AG09319 (cell line): ENCODE results near the gene ASPRV1.
A peak's percentile ranks its signal among the peaks of the same experiment; 100 is the strongest.

Source experiments
- DNase-seq: peaks from one replicate; pipeline ENCODE4 v3.0.0-alpha.2; 2010; ENCODE audit warnings: low read depth; ENCODE audit errors: extremely low read depth
- TF ChIP-seq, protein P1 (sequence below): IDR thresholded peaks from 2 replicates; pipeline ENCODE4 v1.5.1; 2011; ENCODE audit warnings: low read depth, mild to moderate bottlenecking, inconsistent platforms, low read length, moderate library complexity

Gene ASPRV1

DNA sequence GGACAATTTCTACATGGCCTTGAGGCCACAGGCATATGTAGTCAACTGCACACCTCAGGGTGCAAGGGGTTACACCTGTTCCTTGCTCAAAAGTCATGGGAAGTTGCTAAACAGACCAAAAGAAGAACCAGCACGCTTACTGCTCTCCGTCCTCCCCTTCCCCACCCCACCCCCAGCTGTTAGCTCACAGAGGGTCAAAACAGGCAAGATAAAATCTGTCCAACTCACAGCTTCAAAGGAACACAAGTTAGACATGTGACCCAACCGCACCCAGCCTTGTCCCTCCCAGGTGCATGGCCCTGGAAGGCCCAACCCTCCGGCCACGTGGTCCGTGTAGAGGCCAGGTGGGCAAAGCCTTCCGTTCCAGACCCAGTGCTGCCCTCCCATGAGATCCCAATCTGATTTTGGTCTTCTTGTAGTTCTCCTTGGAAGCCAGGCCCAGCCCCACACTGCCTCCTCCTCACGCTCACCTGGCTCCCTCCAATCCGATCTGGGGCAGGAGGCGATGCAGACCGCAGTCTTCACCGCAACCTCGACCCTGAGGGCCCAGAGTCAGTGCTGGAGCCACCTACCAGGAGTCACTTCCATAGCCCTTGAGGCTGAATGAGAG is 14.5 kb upstream of the ASPRV1 start:
- DNase-seq, result no peak
- TF ChIP-seq, protein P1, sequence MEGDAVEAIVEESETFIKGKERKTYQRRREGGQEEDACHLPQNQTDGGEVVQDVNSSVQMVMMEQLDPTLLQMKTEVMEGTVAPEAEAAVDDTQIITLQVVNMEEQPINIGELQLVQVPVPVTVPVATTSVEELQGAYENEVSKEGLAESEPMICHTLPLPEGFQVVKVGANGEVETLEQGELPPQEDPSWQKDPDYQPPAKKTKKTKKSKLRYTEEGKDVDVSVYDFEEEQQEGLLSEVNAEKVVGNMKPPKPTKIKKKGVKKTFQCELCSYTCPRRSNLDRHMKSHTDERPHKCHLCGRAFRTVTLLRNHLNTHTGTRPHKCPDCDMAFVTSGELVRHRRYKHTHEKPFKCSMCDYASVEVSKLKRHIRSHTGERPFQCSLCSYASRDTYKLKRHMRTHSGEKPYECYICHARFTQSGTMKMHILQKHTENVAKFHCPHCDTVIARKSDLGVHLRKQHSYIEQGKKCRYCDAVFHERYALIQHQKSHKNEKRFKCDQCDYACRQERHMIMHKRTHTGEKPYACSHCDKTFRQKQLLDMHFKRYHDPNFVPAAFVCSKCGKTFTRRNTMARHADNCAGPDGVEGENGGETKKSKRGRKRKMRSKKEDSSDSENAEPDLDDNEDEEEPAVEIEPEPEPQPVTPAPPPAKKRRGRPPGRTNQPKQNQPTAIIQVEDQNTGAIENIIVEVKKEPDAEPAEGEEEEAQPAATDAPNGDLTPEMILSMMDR, result no peak

DNA sequence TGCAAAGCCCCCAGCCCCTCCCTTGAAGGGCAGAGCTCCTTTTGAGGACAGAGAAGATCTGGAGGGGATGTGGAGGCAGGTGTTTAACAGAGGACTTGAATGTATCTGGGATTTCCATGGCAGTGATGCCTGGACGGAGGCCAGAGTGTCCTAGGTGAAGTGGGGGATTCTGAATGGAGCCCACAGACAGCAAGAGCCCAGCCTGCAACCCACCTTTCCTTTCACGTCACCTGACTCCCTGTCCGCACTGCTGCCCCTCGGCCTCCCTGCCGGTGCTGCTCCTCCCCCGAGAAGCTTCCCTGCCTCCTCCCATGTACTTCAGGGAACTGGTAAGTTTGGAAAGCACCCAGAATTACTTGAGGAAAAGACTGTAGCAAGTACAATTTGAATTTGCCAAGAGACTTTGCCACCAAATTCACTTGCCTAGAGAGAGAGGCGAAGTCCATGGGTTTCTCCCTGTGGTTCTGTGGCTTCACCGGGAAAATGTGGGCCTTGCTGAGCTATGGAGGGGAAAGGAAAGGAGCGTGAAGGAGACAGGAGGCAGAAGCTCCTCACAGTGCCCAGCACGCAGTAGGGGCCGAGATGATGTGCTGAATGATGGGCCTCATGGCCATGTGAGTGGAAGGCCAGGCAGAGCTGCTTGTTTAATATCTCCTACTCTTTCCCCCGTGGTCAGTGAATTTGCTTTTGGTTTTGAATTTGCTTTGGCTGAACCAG is 13.9 kb upstream of the ASPRV1 start:
- TF ChIP-seq, protein P1, result no peak
- DNase-seq, result no peak

DNA sequence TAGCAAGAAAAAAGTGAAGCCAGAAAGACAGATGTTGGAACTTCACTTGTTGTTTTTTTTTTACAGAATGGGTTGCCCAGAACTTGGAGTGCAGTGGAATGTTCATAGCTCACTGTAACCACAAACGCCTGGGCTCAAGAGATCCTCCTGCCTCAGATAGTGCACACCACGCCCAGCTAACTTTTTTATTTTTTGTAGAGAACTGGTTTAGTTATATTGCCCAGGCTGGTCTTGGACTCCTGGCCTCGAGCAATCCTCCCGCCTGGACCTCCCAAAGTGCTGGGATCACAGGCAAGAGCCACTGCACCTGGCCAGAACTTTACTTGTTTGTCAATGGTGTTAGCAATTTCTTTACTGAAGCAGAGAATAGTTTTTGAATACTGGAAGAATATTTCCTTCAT is 11.9 kb upstream of the ASPRV1 start:
- TF ChIP-seq, protein P1, result no peak
- DNase-seq, result peak; percentile 38

DNA sequence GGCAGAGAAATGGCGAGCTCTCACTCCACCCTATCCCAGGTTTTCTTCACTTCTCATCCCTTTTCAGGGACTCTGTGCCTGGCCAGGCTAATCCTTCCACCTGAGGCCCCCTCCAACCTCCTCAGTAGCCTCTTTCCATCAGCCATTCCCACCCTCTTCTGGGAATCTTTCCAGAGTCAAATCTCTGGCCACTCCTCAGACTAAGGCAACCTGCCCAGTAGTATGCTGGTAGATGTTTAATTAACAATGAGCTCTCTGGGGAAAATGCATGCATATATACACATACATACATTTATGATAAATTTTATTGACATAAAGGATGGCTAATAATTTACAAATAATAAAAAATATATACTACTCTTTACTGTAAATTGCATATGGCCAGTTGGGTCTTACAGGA is 11.4 kb upstream of the ASPRV1 start:
- no peak for DNase-seq
- TF ChIP-seq, protein P1, result no peak

DNA sequence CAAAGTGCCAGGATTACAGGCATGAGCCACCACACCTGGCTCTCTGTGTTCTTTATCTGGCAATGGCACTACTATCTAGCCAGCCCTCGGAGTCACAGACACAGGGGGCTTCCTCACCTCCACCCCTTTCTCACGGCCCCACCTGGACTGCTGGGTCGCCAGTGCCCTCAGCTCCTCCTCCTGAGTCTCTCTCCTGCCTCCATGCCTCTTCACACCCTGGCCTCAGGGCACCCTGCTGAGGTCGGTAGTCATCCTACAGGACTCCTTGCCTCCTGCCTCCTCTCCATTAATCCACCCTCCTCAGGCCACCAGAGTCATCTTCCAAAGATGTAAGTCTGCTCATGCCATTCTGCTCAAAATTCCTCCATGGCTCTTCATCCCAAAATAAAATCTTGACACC is 8.6 kb upstream of the ASPRV1 start:
- TF ChIP-seq, protein P1, result no peak
- DNase-seq, result no peak

DNA sequence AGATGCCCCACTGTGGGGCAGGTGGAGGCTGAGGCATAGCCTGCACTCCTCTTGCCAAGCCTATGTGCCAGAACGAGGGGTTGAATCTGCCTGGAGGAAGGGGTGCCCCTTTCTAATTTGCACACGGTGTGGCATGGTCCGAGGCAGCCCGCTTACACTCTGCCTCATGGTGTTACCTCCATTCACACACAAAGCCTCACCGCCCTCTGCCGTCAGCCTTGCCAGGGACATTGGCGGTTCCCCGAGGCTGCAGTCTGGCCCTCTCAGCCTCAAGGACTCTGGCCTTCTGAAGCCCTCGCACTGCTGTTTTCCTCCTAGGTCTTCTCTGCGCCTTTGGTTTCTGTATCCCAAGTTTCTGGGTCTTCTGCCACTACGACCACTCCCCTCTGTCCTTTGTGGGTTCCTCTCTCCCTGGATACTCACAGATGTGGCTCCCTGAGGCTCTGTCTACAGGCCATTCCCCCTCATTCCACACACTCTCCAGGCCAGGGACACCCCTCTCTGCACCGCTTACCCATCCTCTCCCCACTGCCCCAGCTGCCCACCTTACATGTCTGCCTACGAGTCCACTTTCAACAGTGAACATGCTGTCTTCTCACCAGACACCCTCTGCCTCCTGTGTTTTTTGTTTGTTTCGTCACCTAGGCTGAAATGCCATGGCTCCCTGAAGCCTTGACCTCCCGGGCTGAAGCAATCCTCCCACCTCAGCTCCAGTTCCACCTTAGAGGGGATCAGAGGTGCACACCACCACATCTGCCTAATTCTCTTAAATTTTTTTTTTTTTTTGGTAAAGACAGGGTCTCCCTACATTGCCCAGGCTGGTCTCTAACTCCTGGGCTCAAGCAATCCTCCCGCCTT is 7.9 kb upstream of the ASPRV1 start:
- no peak for DNase-seq
- TF ChIP-seq, protein P1, result no peak

DNA sequence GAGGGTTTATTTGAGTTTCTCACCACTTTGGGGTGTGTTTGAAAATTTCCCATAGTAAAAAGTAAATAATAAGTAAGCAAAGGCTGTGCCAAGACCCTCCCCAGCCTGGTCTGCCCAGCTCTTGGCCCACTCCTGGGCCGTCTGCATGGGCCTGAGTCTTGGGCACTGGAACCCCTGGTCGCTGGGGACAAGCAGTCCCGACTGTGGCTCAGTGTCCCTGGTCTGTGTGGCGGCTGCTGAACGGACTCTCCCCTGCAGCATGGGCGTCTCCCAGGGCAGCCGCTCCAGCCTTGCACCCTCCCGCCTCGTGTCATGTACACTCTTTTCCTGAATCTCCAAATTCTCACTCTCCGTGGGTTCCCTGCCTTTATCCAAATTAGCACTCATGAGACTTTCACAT is 7.2 kb upstream of the ASPRV1 start:
- no peak for DNase-seq
- TF ChIP-seq, protein P1, result no peak
